Neural cell (in vitro differentiated cells): ENCODE measurements around the gene EPHB4. TPM values are rescaled to one million over a fixed set of nuclear protein-coding genes. Genes with fewer than 3 reads are reported as not detected.

Source experiments
- H2AFZ ChIP-seq: fragments of 200-600, 300-800 bp; sonication (generic), shearing (Covaris generic); 2 replicates; pipeline ENCODE4 v1.6.0; 2014; ENCODE audit warnings: low read depth, mild to moderate bottlenecking, antibody characterized with exemption, low read length, moderate library complexity
- H3F3A ChIP-seq: fragments of 200-600 bp; shearing (Covaris generic); 2 replicates; pipeline ENCODE4 v1.6.1; 2016; ENCODE audit warnings: mild to moderate bottlenecking, moderate library complexity, mixed read lengths, antibody characterized with exemption, low read length; ENCODE audit not compliant: insufficient read depth, poor library complexity, severe bottlenecking
- H3K27ac ChIP-seq: fragments of 200-600, 300-800 bp; sonication (generic), shearing (Covaris generic); 2 replicates; pipeline ENCODE4 v1.5.1; 2014; ENCODE audit warnings: mild to moderate bottlenecking, low read length, moderate library complexity
- H3K27me3 ChIP-seq: fragments of 300-800, 200-600 bp; sonication (generic), shearing (Covaris generic); 2 replicates; pipeline ENCODE4 v1.6.0; 2014; ENCODE audit warnings: mild to moderate bottlenecking, low read depth, low read length, moderate library complexity; ENCODE audit not compliant: insufficient read depth
- H3K36me3 ChIP-seq: fragments of 300-800, 200-600 bp; sonication (generic), shearing (Covaris generic); 2 replicates; pipeline ENCODE4 v1.5.1; 2014; ENCODE audit warnings: mild to moderate bottlenecking, antibody characterized with exemption, low read length, moderate library complexity; ENCODE audit not compliant: insufficient read depth
- H3K4me2 ChIP-seq: fragments of 300-800, 200-600 bp; sonication (generic), shearing (Covaris generic); 2 replicates; pipeline ENCODE4 v1.6.0; 2014; ENCODE audit warnings: mild to moderate bottlenecking, low read length
- H3K4me3 ChIP-seq: fragments of 300-800, 200-600 bp; sonication (generic), shearing (Covaris generic); 2 replicates; pipeline ENCODE4 v1.5.1; 2014; ENCODE audit warnings: mild to moderate bottlenecking, low read length, moderate library complexity
- H3K79me2 ChIP-seq: fragments of 200-600 bp; shearing (Covaris generic); replicated peaks from 2 replicates; pipeline ENCODE4 v1.6.0; 2014; ENCODE audit warnings: mild to moderate bottlenecking, low read length, moderate library complexity; ENCODE audit not compliant: insufficient read depth
- H3K9ac ChIP-seq: fragments of 300-800, 200-600 bp; sonication (generic), shearing (Covaris generic); 2 replicates; pipeline ENCODE4 v1.6.1; 2016; ENCODE audit warnings: mild to moderate bottlenecking, low read length, mixed read lengths
- H3K9me2 ChIP-seq: fragments of 200-600 bp; shearing (Covaris generic); 2 replicates; pipeline ENCODE4 v1.6.1; 2016; ENCODE audit warnings: mild to moderate bottlenecking, low read length, mixed read lengths; ENCODE audit not compliant: insufficient read depth
- H3K9me3 ChIP-seq: fragments of 200-600, 300-800 bp; sonication (generic), shearing (Covaris generic); 2 replicates; pipeline ENCODE4 v1.6.1; 2016; ENCODE audit warnings: mild to moderate bottlenecking, mixed run types, low read length, moderate library complexity, mixed read lengths
- H4K20me1 ChIP-seq: fragments of 200-600 bp; shearing (Covaris generic); 2 replicates; pipeline ENCODE4 v1.6.1; 2016; ENCODE audit warnings: mild to moderate bottlenecking, mixed run types; ENCODE audit not compliant: insufficient read depth
- CTCF ChIP-seq: fragments of 450-650 bp; IDR thresholded peaks from 2 replicates; pipeline ENCODE4 v1.5.1; 2014; ENCODE audit warnings: antibody characterized with exemption, mild to moderate bottlenecking, moderate library complexity; ENCODE audit not compliant: poor library complexity, severe bottlenecking
- EP300 ChIP-seq: fragments of 450-650 bp; conservative IDR thresholded peaks from 2 replicates; pipeline ENCODE4 v1.6.1; 2014; ENCODE audit warnings: antibody characterized with exemption, mild to moderate bottlenecking, moderate library complexity; ENCODE audit not compliant: poor library complexity, severe bottlenecking
- EZH2 ChIP-seq: fragments of 200-600, 300-800 bp; shearing (Covaris generic), sonication (generic); IDR thresholded peaks from 2 replicates; pipeline ENCODE4 v1.6.1; 2014; ENCODE audit warnings: antibody characterized with exemption, low read length, borderline replicate concordance, mild to moderate bottlenecking; ENCODE audit not compliant: insufficient read depth, poor library complexity, severe bottlenecking
- POLR2AphosphoS5 ChIP-seq: IDR thresholded peaks from 2 replicates; pipeline ENCODE4 v1.6.1; 2012
- RAD21 ChIP-seq: fragments of 450-650 bp; conservative IDR thresholded peaks from 2 replicates; pipeline ENCODE4 v1.6.1; 2014; ENCODE audit warnings: antibody characterized with exemption, mild to moderate bottlenecking, moderate library complexity
- REST ChIP-seq: IDR thresholded peaks from 2 replicates; pipeline ENCODE4 v1.6.1; 2012; ENCODE audit warnings: borderline replicate concordance
- SMC3 ChIP-seq: fragments of 450-650 bp; conservative IDR thresholded peaks from 2 replicates; pipeline ENCODE4 v1.6.1; 2014; ENCODE audit warnings: antibody characterized with exemption, mild to moderate bottlenecking, moderate library complexity; ENCODE audit not compliant: poor library complexity
- TAF1 ChIP-seq: IDR thresholded peaks from 2 replicates; pipeline ENCODE4 v1.6.1; 2012; ENCODE audit warnings: low read depth
- polyA plus RNA-seq: library from polyadenylated mRNA; depleted of rRNA; stranded (reverse); fragments of >200 nt; gene quantifications from 2 replicates; pipeline ENCODE4 v1.2.3, GENCODE V29; 2014

The EPHB4 gene
- polyA plus RNA-seq, 1 donor from 2014 or later: 0.92 TPM

GRCh38 chr7:100864263-100864845 lies 37.0 kb upstream of the EPHB4 start:
- Histone ChIP-seq H3K27me3 (no peaks in the 10 kb centered on the region), H3K9me2 (no peaks in the 10 kb centered on the region), H3K4me3 (no peak overlapping the region), H3K27ac (no peak overlapping the region), H4K20me1 (no peaks in the 10 kb centered on the region), H3K4me2 (no peak overlapping the region), H3K9ac (no peak overlapping the region), H2AFZ (no peak overlapping the region), H3K9me3 (no peaks in the 10 kb centered on the region), H3F3A (no peaks in the 10 kb centered on the region), H3K79me2 (no peaks in the 10 kb centered on the region), H3K36me3 (no peaks in the 10 kb centered on the region)
- TF ChIP-seq EZH2: no peak
- no peak for TF ChIP-seq REST

- no peak overlapping the region for H3K27ac ChIP-seq
- H3K4me3 ChIP-seq: no peak overlapping the region
- no peak overlapping the region for H3K9ac ChIP-seq
Observed at GRCh38 chr7:100863406-100863950, 36.2 kb upstream of the EPHB4 start.

GRCh38 chr7:100861616-100861985 lies 34.3 kb upstream of the EPHB4 start:
- H3K36me3 ChIP-seq: no peaks in the 10 kb centered on the region
- H4K20me1 ChIP-seq: no peaks in the 10 kb centered on the region
- no peaks in the 10 kb centered on the region for H3F3A ChIP-seq
- H3K4me3 ChIP-seq: no peak overlapping the region
- no peaks in the 10 kb centered on the region for H3K27me3 ChIP-seq
- H3K79me2 ChIP-seq: no peaks in the 10 kb centered on the region
- H3K9me3 ChIP-seq: no peaks in the 10 kb centered on the region
- H3K27ac ChIP-seq: no peak overlapping the region
- no peaks in the 10 kb centered on the region for H3K9me2 ChIP-seq
- H3K4me2 ChIP-seq: no peak overlapping the region
- no peak overlapping the region for H2AFZ ChIP-seq
- no peak overlapping the region for H3K9ac ChIP-seq
- TF ChIP-seq RAD21 (no peak), EZH2 (no peak), CTCF (no peak), REST (no peak), SMC3 (no peak), POLR2AphosphoS5 (no peak), TAF1 (no peak), EP300 (no peak)

More at GRCh38 chr7:100863406-100863950, 36.2 kb upstream of the EPHB4 start:
- Histone ChIP-seq H2AFZ (no peak overlapping the region), H3K9me2 (no peaks in the 10 kb centered on the region), H4K20me1 (no peaks in the 10 kb centered on the region), H3F3A (no peaks in the 10 kb centered on the region), H3K36me3 (no peaks in the 10 kb centered on the region), H3K4me2 (no peak overlapping the region), H3K9me3 (no peaks in the 10 kb centered on the region), H3K79me2 (no peaks in the 10 kb centered on the region), H3K27me3 (no peaks in the 10 kb centered on the region)
- no peak for TF ChIP-seq CTCF
